ENCODE results near the gene ZMIZ1. TPM values are rescaled to one million over a fixed set of nuclear protein-coding genes. Genes with fewer than 3 reads are reported as not detected.

The ZMIZ1 gene
- total RNA-seq, 1 donor from 2014 or later = 11.5 TPM

- peaks cover 53 to 66% (median 62%) of the 10 kb centered on the region in 3 donors for H3K36me3 ChIP-seq (ENCODE audit: control insufficient read depth in 3 of 3, insufficient read depth in 3 of 3, low read length in 3 of 3)
- no peak overlapping the region for H3K27ac ChIP-seq (ENCODE audit: low read depth, low read length)
- no peaks in the 10 kb centered on the region for H3K27me3 ChIP-seq (ENCODE audit: control insufficient read depth in 3 of 3, insufficient read depth in 3 of 3, low read length in 3 of 3)
- peaks cover 0 to 7% (median 0%) of the 10 kb centered on the region in 3 donors for H3K4me1 ChIP-seq (ENCODE audit: control insufficient read depth in 3 of 3, insufficient read depth in 3 of 3, low read length in 3 of 3)
- H3K4me3 ChIP-seq (ENCODE audit: low read length in 3 of 3) = no peak overlapping the region
- no peaks in the 10 kb centered on the region for H3K9me3 ChIP-seq (ENCODE audit: control insufficient read depth in 3 of 3, low read length in 3 of 3)
- H3K9ac ChIP-seq (ENCODE audit: low read depth in 1 of 3, low read length in 3 of 3) = no peak overlapping the region
Observed at GRCh38 chr10:79206300-79207095, 137.7 kb downstream of the ZMIZ1 start.

GRCh38 chr10:79207096-79207357 lies 138.3 kb downstream of the ZMIZ1 start:
- peaks cover 49 to 62% (median 59%) of the 10 kb centered on the region in 3 donors for H3K36me3 ChIP-seq (ENCODE audit: control insufficient read depth in 3 of 3, insufficient read depth in 3 of 3, low read length in 3 of 3)
- H3K27me3 ChIP-seq (ENCODE audit: control insufficient read depth in 3 of 3, insufficient read depth in 3 of 3, low read length in 3 of 3) = no peaks in the 10 kb centered on the region
- H3K4me1 ChIP-seq (ENCODE audit: control insufficient read depth in 3 of 3, insufficient read depth in 3 of 3, low read length in 3 of 3) = peaks cover 0 to 7% (median 0%) of the 10 kb centered on the region in 3 donors
- no peak overlapping the region for H3K27ac ChIP-seq (ENCODE audit: low read depth, low read length)
- no peaks in the 10 kb centered on the region for H3K9me3 ChIP-seq (ENCODE audit: control insufficient read depth in 3 of 3, low read length in 3 of 3)
- H3K4me3 ChIP-seq (ENCODE audit: low read length in 3 of 3) = no peak overlapping the region
- no peak overlapping the region for H3K9ac ChIP-seq (ENCODE audit: low read depth in 1 of 3, low read length in 3 of 3)

GRCh38 chr10:79207726-79208125 lies 139.0 kb downstream of the ZMIZ1 start:
- H3K36me3 ChIP-seq (ENCODE audit: control insufficient read depth in 3 of 3, insufficient read depth in 3 of 3, low read length in 3 of 3) = peaks cover 46 to 59% (median 58%) of the 10 kb centered on the region in 3 donors
- H3K27me3 ChIP-seq (ENCODE audit: control insufficient read depth in 3 of 3, insufficient read depth in 3 of 3, low read length in 3 of 3) = no peaks in the 10 kb centered on the region
- H3K4me3 ChIP-seq (ENCODE audit: low read length in 3 of 3) = no peak overlapping the region
- H3K9ac ChIP-seq (ENCODE audit: low read depth in 1 of 3, low read length in 3 of 3) = no peak overlapping the region
- peaks cover 0 to 3% (median 0%) of the 10 kb centered on the region in 3 donors for H3K4me1 ChIP-seq (ENCODE audit: control insufficient read depth in 3 of 3, insufficient read depth in 3 of 3, low read length in 3 of 3)
- no peaks in the 10 kb centered on the region for H3K9me3 ChIP-seq (ENCODE audit: control insufficient read depth in 3 of 3, low read length in 3 of 3)
- H3K27ac ChIP-seq (ENCODE audit: low read depth, low read length) = no peak overlapping the region

GRCh38 chr10:79208251-79208983 lies 139.7 kb downstream of the ZMIZ1 start:
- no peak overlapping the region for H3K9ac ChIP-seq (ENCODE audit: low read depth in 1 of 3, low read length in 3 of 3)
- H3K36me3 ChIP-seq (ENCODE audit: control insufficient read depth in 3 of 3, insufficient read depth in 3 of 3, low read length in 3 of 3) = peaks cover 45 to 59% (median 56%) of the 10 kb centered on the region in 3 donors
- H3K4me3 ChIP-seq (ENCODE audit: low read length in 3 of 3) = no peak overlapping the region
- H3K27me3 ChIP-seq (ENCODE audit: control insufficient read depth in 3 of 3, insufficient read depth in 3 of 3, low read length in 3 of 3) = no peaks in the 10 kb centered on the region
- no peaks in the 10 kb centered on the region for H3K4me1 ChIP-seq (ENCODE audit: control insufficient read depth in 3 of 3, insufficient read depth in 3 of 3, low read length in 3 of 3)
- no peak overlapping the region for H3K27ac ChIP-seq (ENCODE audit: low read depth, low read length)
- no peaks in the 10 kb centered on the region for H3K9me3 ChIP-seq (ENCODE audit: control insufficient read depth in 3 of 3, low read length in 3 of 3)

- Histone ChIP-seq H3K36me3 (ENCODE audit: control insufficient read depth in 3 of 3, insufficient read depth in 3 of 3, low read length in 3 of 3) (peaks cover 46 to 54% (median 49%) of the 10 kb centered on the region in 3 donors), H3K9me3 (ENCODE audit: control insufficient read depth in 3 of 3, low read length in 3 of 3) (no peaks in the 10 kb centered on the region), H3K4me1 (ENCODE audit: control insufficient read depth in 3 of 3, insufficient read depth in 3 of 3, low read length in 3 of 3) (no peaks in the 10 kb centered on the region), H3K4me3 (ENCODE audit: low read length in 3 of 3) (no peak overlapping the region), H3K27me3 (ENCODE audit: control insufficient read depth in 3 of 3, insufficient read depth in 3 of 3, low read length in 3 of 3) (no peaks in the 10 kb centered on the region), H3K9ac (ENCODE audit: low read depth in 1 of 3, low read length in 3 of 3) (no peak overlapping the region), H3K27ac (ENCODE audit: low read depth, low read length) (no peak overlapping the region)
Observed at GRCh38 chr10:79209340-79209739, 140.6 kb downstream of the ZMIZ1 start.

GRCh38 chr10:79209831-79210230 lies 141.1 kb downstream of the ZMIZ1 start:
- Histone ChIP-seq H3K27me3 (ENCODE audit: control insufficient read depth in 3 of 3, insufficient read depth in 3 of 3, low read length in 3 of 3) (no peaks in the 10 kb centered on the region), H3K27ac (ENCODE audit: low read depth, low read length) (no peak overlapping the region), H3K9me3 (ENCODE audit: control insufficient read depth in 3 of 3, low read length in 3 of 3) (no peaks in the 10 kb centered on the region), H3K4me1 (ENCODE audit: control insufficient read depth in 3 of 3, insufficient read depth in 3 of 3, low read length in 3 of 3) (no peaks in the 10 kb centered on the region), H3K9ac (ENCODE audit: low read depth in 1 of 3, low read length in 3 of 3) (no peak overlapping the region), H3K4me3 (ENCODE audit: low read length in 3 of 3) (no peak overlapping the region), H3K36me3 (ENCODE audit: control insufficient read depth in 3 of 3, insufficient read depth in 3 of 3, low read length in 3 of 3) (peaks cover 45 to 54% (median 49%) of the 10 kb centered on the region in 3 donors)

- Histone ChIP-seq H3K27me3 (ENCODE audit: control insufficient read depth in 3 of 3, insufficient read depth in 3 of 3, low read length in 3 of 3) (no peaks in the 10 kb centered on the region), H3K36me3 (ENCODE audit: control insufficient read depth in 3 of 3, insufficient read depth in 3 of 3, low read length in 3 of 3) (peaks cover 42 to 52% (median 50%) of the 10 kb centered on the region in 3 donors), H3K27ac (ENCODE audit: low read depth, low read length) (no peak overlapping the region), H3K9me3 (ENCODE audit: control insufficient read depth in 3 of 3, low read length in 3 of 3) (no peaks in the 10 kb centered on the region), H3K4me3 (ENCODE audit: low read length in 3 of 3) (no peak overlapping the region), H3K4me1 (ENCODE audit: control insufficient read depth in 3 of 3, insufficient read depth in 3 of 3, low read length in 3 of 3) (no peaks in the 10 kb centered on the region), H3K9ac (ENCODE audit: low read depth in 1 of 3, low read length in 3 of 3) (no peak overlapping the region)
Observed at GRCh38 chr10:79210672-79211071, 141.9 kb downstream of the ZMIZ1 start.

- Histone ChIP-seq H3K36me3 (ENCODE audit: control insufficient read depth in 3 of 3, insufficient read depth in 3 of 3, low read length in 3 of 3) (peaks cover 51 to 60% (median 52%) of the 10 kb centered on the region in 3 donors), H3K9ac (ENCODE audit: low read depth in 1 of 3, low read length in 3 of 3) (no peak overlapping the region), H3K4me3 (ENCODE audit: low read length in 3 of 3) (no peak overlapping the region), H3K27me3 (ENCODE audit: control insufficient read depth in 3 of 3, insufficient read depth in 3 of 3, low read length in 3 of 3) (no peaks in the 10 kb centered on the region), H3K4me1 (ENCODE audit: control insufficient read depth in 3 of 3, insufficient read depth in 3 of 3, low read length in 3 of 3) (no peaks in the 10 kb centered on the region), H3K27ac (ENCODE audit: low read depth, low read length) (no peak overlapping the region), H3K9me3 (ENCODE audit: control insufficient read depth in 3 of 3, low read length in 3 of 3) (no peaks in the 10 kb centered on the region)
Observed at GRCh38 chr10:79211616-79212015, 142.8 kb downstream of the ZMIZ1 start.

GRCh38 chr10:79215531-79215930 lies 146.8 kb downstream of the ZMIZ1 start:
- Histone ChIP-seq H3K27ac (ENCODE audit: low read depth, low read length) (no peak overlapping the region), H3K9me3 (ENCODE audit: control insufficient read depth in 3 of 3, low read length in 3 of 3) (no peaks in the 10 kb centered on the region), H3K27me3 (ENCODE audit: control insufficient read depth in 3 of 3, insufficient read depth in 3 of 3, low read length in 3 of 3) (no peaks in the 10 kb centered on the region), H3K9ac (ENCODE audit: low read depth in 1 of 3, low read length in 3 of 3) (no peak overlapping the region), H3K4me3 (ENCODE audit: low read length in 3 of 3) (no peak overlapping the region), H3K36me3 (ENCODE audit: control insufficient read depth in 3 of 3, insufficient read depth in 3 of 3, low read length in 3 of 3) (peaks cover 34 to 37% (median 35%) of the 10 kb centered on the region in 3 donors), H3K4me1 (ENCODE audit: control insufficient read depth in 3 of 3, insufficient read depth in 3 of 3, low read length in 3 of 3) (peaks cover 6 to 19% (median 12%) of the 10 kb centered on the region in 3 donors)

GRCh38 chr10:79219322-79219957 lies 150.7 kb downstream of the ZMIZ1 start:
- Histone ChIP-seq H3K9ac (ENCODE audit: low read depth in 1 of 3, low read length in 3 of 3) (peak overlapping the region in 1 of 3 donors; percentile 4), H3K9me3 (ENCODE audit: control insufficient read depth in 3 of 3, low read length in 3 of 3) (no peaks in the 10 kb centered on the region), H3K36me3 (ENCODE audit: control insufficient read depth in 3 of 3, insufficient read depth in 3 of 3, low read length in 3 of 3) (peaks cover 23 to 34% (median 25%) of the 10 kb centered on the region in 3 donors), H3K4me3 (ENCODE audit: low read length in 3 of 3) (no peak overlapping the region), H3K4me1 (ENCODE audit: control insufficient read depth in 3 of 3, insufficient read depth in 3 of 3, low read length in 3 of 3) (peaks cover 34 to 56% (median 50%) of the 10 kb centered on the region in 3 donors), H3K27me3 (ENCODE audit: control insufficient read depth in 3 of 3, insufficient read depth in 3 of 3, low read length in 3 of 3) (no peaks in the 10 kb centered on the region), H3K27ac (ENCODE audit: low read depth, low read length) (no peak overlapping the region)

Data from skeletal muscle tissue (tissue), 4 donors.